ENCODE measurements around the gene RANBP9. TPM values are rescaled to one million over a fixed set of nuclear protein-coding genes. Genes with fewer than 3 reads are reported as not detected.

RANBP9 gene
- total RNA-seq, 1 donor from 2014 or later = 64.7 TPM

GRCh38 chr6:13696226-13696625 lies 15.4 kb downstream of the RANBP9 start:
- Mint-ChIP-seq H3K4me3 (ENCODE audit: unreplicated experiment) (no peak overlapping the region), H3K27me3 (ENCODE audit: unreplicated experiment) (no peaks in the 10 kb centered on the region), H3K9me3 (ENCODE audit: unreplicated experiment) (no peaks in the 10 kb centered on the region), H3K27ac (ENCODE audit: unreplicated experiment) (no peak overlapping the region), H3K4me1 (ENCODE audit: unreplicated experiment) (peaks cover 17% of the 10 kb centered on the region), H3K36me3 (ENCODE audit: low read depth, unreplicated experiment) (peaks cover 7% of the 10 kb centered on the region)
- no peak for DNase-seq (ENCODE audit: low spot score)
- TF ChIP-seq CTCF (IDR thresholded peaks at IDR 0.05; ENCODE audit: unreplicated experiment) = no peak

- no peak for TF ChIP-seq CTCF (IDR thresholded peaks at IDR 0.05; ENCODE audit: unreplicated experiment)
- no peak for DNase-seq (ENCODE audit: low spot score)
- no peaks in the 10 kb centered on the region for H3K27me3 Mint-ChIP-seq (ENCODE audit: unreplicated experiment)
- peaks cover 15% of the 10 kb centered on the region for H3K4me1 Mint-ChIP-seq (ENCODE audit: unreplicated experiment)
- H3K4me3 Mint-ChIP-seq (ENCODE audit: unreplicated experiment) = no peak overlapping the region
- no peaks in the 10 kb centered on the region for H3K9me3 Mint-ChIP-seq (ENCODE audit: unreplicated experiment)
- peaks cover 7% of the 10 kb centered on the region for H3K36me3 Mint-ChIP-seq (ENCODE audit: low read depth, unreplicated experiment)
- no peak overlapping the region for H3K27ac Mint-ChIP-seq (ENCODE audit: unreplicated experiment)
These were observed 16.4 kb downstream of the RANBP9 start for GRCh38 chr6:13695252-13695651.

- Mint-ChIP-seq H3K27me3 (ENCODE audit: unreplicated experiment) (no peaks in the 10 kb centered on the region), H3K27ac (ENCODE audit: unreplicated experiment) (no peak overlapping the region), H3K4me3 (ENCODE audit: unreplicated experiment) (no peak overlapping the region), H3K4me1 (ENCODE audit: unreplicated experiment) (peaks cover 16% of the 10 kb centered on the region), H3K36me3 (ENCODE audit: low read depth, unreplicated experiment) (peaks cover 10% of the 10 kb centered on the region), H3K9me3 (ENCODE audit: unreplicated experiment) (no peaks in the 10 kb centered on the region)
- no peak for TF ChIP-seq CTCF (IDR thresholded peaks at IDR 0.05; ENCODE audit: unreplicated experiment)
- DNase-seq (ENCODE audit: low spot score) = no peak
These were observed 17.1 kb downstream of the RANBP9 start for GRCh38 chr6:13694562-13694961.

GRCh38 chr6:13689511-13690256 lies 22.0 kb downstream of the RANBP9 start:
- H3K4me3 Mint-ChIP-seq (ENCODE audit: unreplicated experiment) = no peak overlapping the region
- H3K36me3 Mint-ChIP-seq (ENCODE audit: low read depth, unreplicated experiment) = peaks cover 22% of the 10 kb centered on the region
- H3K9me3 Mint-ChIP-seq (ENCODE audit: unreplicated experiment) = no peaks in the 10 kb centered on the region
- TF ChIP-seq CTCF (IDR thresholded peaks at IDR 0.05; ENCODE audit: unreplicated experiment) = no peak
- no peaks in the 10 kb centered on the region for H3K27me3 Mint-ChIP-seq (ENCODE audit: unreplicated experiment)
- H3K27ac Mint-ChIP-seq (ENCODE audit: unreplicated experiment) = no peak overlapping the region
- H3K4me1 Mint-ChIP-seq (ENCODE audit: unreplicated experiment) = peaks cover 14% of the 10 kb centered on the region
- no peak for DNase-seq (ENCODE audit: low spot score)

GRCh38 chr6:13688692-13689196 lies 22.9 kb downstream of the RANBP9 start:
- peak overlapping the region; percentile 10 for H3K4me3 Mint-ChIP-seq (ENCODE audit: unreplicated experiment)
- H3K9me3 Mint-ChIP-seq (ENCODE audit: unreplicated experiment) = no peaks in the 10 kb centered on the region
- no peak overlapping the region for H3K27ac Mint-ChIP-seq (ENCODE audit: unreplicated experiment)
- no peak for DNase-seq (ENCODE audit: low spot score)
- peaks cover 19% of the 10 kb centered on the region for H3K36me3 Mint-ChIP-seq (ENCODE audit: low read depth, unreplicated experiment)
- TF ChIP-seq CTCF (IDR thresholded peaks at IDR 0.05; ENCODE audit: unreplicated experiment) = no peak
- H3K4me1 Mint-ChIP-seq (ENCODE audit: unreplicated experiment) = peaks cover 19% of the 10 kb centered on the region
- H3K27me3 Mint-ChIP-seq (ENCODE audit: unreplicated experiment) = no peaks in the 10 kb centered on the region

All from endothelial cell (in vitro differentiated cells).